A549 (cell line): ENCODE measurements around the gene OCSTAMP.

Source experiments
- CEBPB ChIP-seq, 2 experiments: fragments of >200 bp in 1 of 2; sonication (Bioruptor Twin) in 1 of 2; formaldehyde crosslinking in 1 of 2; IDR thresholded peaks; 2 replicates each; pipeline ENCODE4 v1.6.1; 2012 to 2016
- CTCF ChIP-seq: fragments of >200 bp; sonication (Bioruptor Twin); formaldehyde crosslinking; IDR thresholded peaks from 3 replicates; pipeline ENCODE4 v1.5.1; 2016
- JUNB ChIP-seq: fragments of >200 bp; sonication (Bioruptor Twin); formaldehyde crosslinking; IDR thresholded peaks from 2 replicates; pipeline ENCODE4 v1.6.1; 2016

GRCh38 chr20:46557231-46557956, 6.9 kb upstream of the OCSTAMP start:
- TF ChIP-seq CTCF = no peak
- TF ChIP-seq CEBPB (IDR thresholded peaks at IDR 0.05) = no peak
- TF ChIP-seq JUNB = no peak
